OCI-LY1 (cell line): ENCODE measurements around the gene PRKAR1A.

ENCODE experiments used
- CTCF ChIP-seq: fragments of 200-600 bp; sonication (generic), shearing (Covaris generic); IDR thresholded peaks from 2 replicates; pipeline ENCODE4 v1.5.1; 2017; ENCODE audit warnings: mild to moderate bottlenecking, antibody characterized with exemption, low read length, moderate library complexity, mixed read lengths
- EZH2 ChIP-seq: fragments of 200-600 bp; sonication (generic), shearing (Covaris generic); IDR thresholded peaks from 2 replicates; pipeline ENCODE4 v1.8.0; 2017; ENCODE audit warnings: borderline replicate concordance, mixed run types, mild to moderate bottlenecking, antibody characterized with exemption, low read length, moderate library complexity, mixed read lengths

GRCh38 chr17:68585643-68586042 lies 73.4 kb downstream of the PRKAR1A start:
- TF ChIP-seq CTCF (no peak), EZH2 (no peak)
